CD14-positive monocyte (primary cell): ENCODE data around the gene UBE3D. TPM values are rescaled to one million over a fixed set of nuclear protein-coding genes. Genes with fewer than 3 reads are reported as not detected.

Source experiments
- DNase-seq, 3 donors: peaks; one replicate each; pipeline ENCODE4 v3.0.0-alpha.2; 2011 to 2022
- H2AFZ ChIP-seq: 2 replicates; pipeline ENCODE4 v1.6.0; 2012; ENCODE audit warnings: mild to moderate bottlenecking, low read depth, low read length, inconsistent platforms; ENCODE audit not compliant: insufficient read depth, poor library complexity, severe bottlenecking
- H3K27ac ChIP-seq, 2 donors: 1 replicate in 1 of 2; 2 replicates in 1 of 2; pipeline ENCODE4 v1.5.1; 2012 to 2013; ENCODE audit warnings: low read length in 2 of 2, control low read depth in 1 of 2, inconsistent platforms in 1 of 2, low read depth in 1 of 2, mild to moderate bottlenecking in 1 of 2
- H3K27me3 ChIP-seq, 2 donors: one replicate each; pipeline versions ENCODE4 v1.6.0 to v1.6.1; 2011 to 2013; ENCODE audit warnings: low read length in 2 of 2; ENCODE audit not compliant: control insufficient read depth in 2 of 2, insufficient read depth in 2 of 2
- H3K36me3 ChIP-seq, 2 donors: replicated peaks in 1 of 2; 1 replicate in 1 of 2; 2 replicates in 1 of 2; pipeline versions ENCODE4 v1.5.1 to v1.6.1; 2012 to 2013; ENCODE audit warnings: low read length in 2 of 2, control low read depth in 1 of 2, inconsistent platforms in 1 of 2, mild to moderate bottlenecking in 1 of 2; ENCODE audit not compliant: insufficient read depth in 2 of 2, control insufficient read depth in 1 of 2
- H3K4me1 ChIP-seq, 2 donors: 1 replicate in 1 of 2; 2 replicates in 1 of 2; pipeline versions ENCODE4 v1.5.1 to v1.6.1; 2012 to 2013; ENCODE audit warnings: low read length in 2 of 2, control low read depth in 1 of 2, inconsistent platforms in 1 of 2, mild to moderate bottlenecking in 1 of 2, moderate library complexity in 1 of 2; ENCODE audit not compliant: insufficient read depth in 2 of 2, control insufficient read depth in 1 of 2
- H3K4me2 ChIP-seq: replicated peaks from 2 replicates; pipeline ENCODE3; 2012; ENCODE audit warnings: low read length, moderate library complexity, mild to moderate bottlenecking; ENCODE audit not compliant: poor library complexity, severe bottlenecking; ENCODE audit errors: extremely low read depth
- H3K4me3 ChIP-seq, 3 experiments: fragments of 200-600 bp in 1 of 3; sonication (generic) in 1 of 3; replicated peaks in 1 of 3; 1 replicate in 2 of 3; 2 replicates in 1 of 3; pipeline ENCODE4 v1.5.1; 2011 to 2013; ENCODE audit warnings: low read length in 3 of 3, mild to moderate bottlenecking in 3 of 3, control low read depth in 2 of 3, low read depth in 2 of 3, inconsistent platforms in 1 of 3, moderate library complexity in 1 of 3
- H3K79me2 ChIP-seq: 2 replicates; pipeline ENCODE4 v1.6.0; 2012; ENCODE audit warnings: mild to moderate bottlenecking, control low read depth, inconsistent platforms, low read length, moderate library complexity; ENCODE audit not compliant: insufficient read depth
- H3K9ac ChIP-seq: 2 replicates; pipeline ENCODE4 v1.6.0; 2017; ENCODE audit warnings: low read length, mild to moderate bottlenecking; ENCODE audit not compliant: insufficient read depth, poor library complexity, severe bottlenecking
- H3K9me3 ChIP-seq, 2 donors: replicated peaks in 1 of 2; 1 replicate in 1 of 2; 2 replicates in 1 of 2; pipeline versions ENCODE4 v1.5.1 to v1.6.1; 2012 to 2013; ENCODE audit warnings: low read length in 2 of 2, control low read depth in 1 of 2; ENCODE audit not compliant: control insufficient read depth in 1 of 2, insufficient read depth in 1 of 2
- H4K20me1 ChIP-seq: 2 replicates; pipeline ENCODE4 v1.6.0; 2012; ENCODE audit warnings: mild to moderate bottlenecking, low read length, control low read depth, moderate library complexity; ENCODE audit not compliant: insufficient read depth
- H3K27ac Mint-ChIP-seq, 7 donors: one replicate each; pipeline ENCODE4 v1.8.0; 2020; ENCODE audit warnings: mild to moderate bottlenecking in 7 of 7, mixed read lengths in 7 of 7, moderate library complexity in 6 of 7, inconsistent platforms in 2 of 7
- H3K27me3 Mint-ChIP-seq, 3 donors: one replicate each; pipeline ENCODE4 v1.8.0; 2021 to 2022; ENCODE audit warnings: low read depth in 3 of 3, mild to moderate bottlenecking in 3 of 3, mixed read lengths in 3 of 3, moderate library complexity in 3 of 3, inconsistent platforms in 1 of 3
- H3K36me3 Mint-ChIP-seq, 2 donors: one replicate each; pipeline ENCODE4 v1.8.0; 2020; ENCODE audit warnings: mixed read lengths in 2 of 2, inconsistent platforms in 1 of 2, mild to moderate bottlenecking in 1 of 2
- H3K4me1 Mint-ChIP-seq: one replicate; pipeline ENCODE4 v1.8.0; 2020; ENCODE audit warnings: mild to moderate bottlenecking, mixed read lengths
- H3K4me3 Mint-ChIP-seq, 2 donors: one replicate each; pipeline ENCODE4 v1.8.0; 2020; ENCODE audit warnings: mild to moderate bottlenecking in 2 of 2, mixed read lengths in 2 of 2, moderate library complexity in 1 of 2
- H3K9me3 Mint-ChIP-seq, 7 donors: one replicate each; pipeline ENCODE4 v1.8.0; 2020 to 2022; ENCODE audit warnings: mixed read lengths in 7 of 7, mild to moderate bottlenecking in 6 of 7, moderate library complexity in 6 of 7, inconsistent platforms in 2 of 7
- WGBS: methylation state at CpG from one replicate; pipeline ENCODE4 v1.1.5; 2013; ENCODE audit warnings: missing lambda C conversion rate; ENCODE audit not compliant: insufficient coverage; 5-methylcytosine and 5-hydroxymethylcytosine counted together
- intact Hi-C, 2 donors: fragments of 100-400 bp; cut with micrococcal nuclease; formaldehyde crosslinking; loops; one replicate each; pipeline versions ENCODE4 v1.15.0 to v1.15.1; 2023
- polyA plus RNA-seq, 3 donors: library from polyadenylated mRNA; depleted of rRNA in 1 of 3; unstranded in 2 of 3; stranded (reverse) in 1 of 3; fragments of 300-500 nt in 2 of 3; fragments of >200 nt in 1 of 3; fragmentation: Illumina TruSeq in 2 of 3; gene quantifications; 1 replicate in 2 of 3; 2 replicates in 1 of 3; pipeline ENCODE4 v1.2.3, GENCODE V29; 2012 to 2021
- TF ChIP-seq, protein P1 (sequence below): fragments of 200-600 bp; IDR thresholded peaks from one replicate; pipeline ENCODE4 v1.8.0; 2022; ENCODE audit warnings: antibody characterized with exemption, mild to moderate bottlenecking

The UBE3D gene
- polyA plus RNA-seq, 3 donors, result 0.61 to 1.7 (median 1.1) TPM

DNA sequence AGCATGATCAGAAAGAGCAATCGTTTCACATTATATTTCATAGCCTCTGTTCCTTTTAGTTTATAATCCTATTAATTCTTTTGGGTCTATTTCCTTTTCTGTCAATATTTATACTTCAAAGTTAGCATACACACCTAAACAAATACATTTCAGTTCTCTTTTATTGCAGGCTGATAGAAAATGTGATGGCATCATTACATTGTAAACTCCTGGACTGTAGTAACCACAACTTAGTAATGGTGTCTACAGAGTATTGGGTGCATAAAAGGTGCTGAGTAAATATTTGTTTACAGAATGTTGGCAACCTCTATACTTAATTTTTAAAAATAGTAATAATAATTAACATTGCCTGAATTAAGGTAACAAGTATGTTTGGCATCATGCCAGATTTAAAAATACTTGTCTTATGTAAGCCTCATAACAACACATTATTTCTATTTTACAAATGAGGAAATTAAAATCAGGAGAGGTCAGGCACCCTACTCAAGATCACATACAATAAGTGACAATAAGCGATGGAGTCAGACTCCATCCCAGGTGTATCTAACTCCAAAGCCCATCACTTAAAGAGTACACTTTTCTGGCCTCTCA, 195.0 kb downstream of the UBE3D start:
- peaks cover 2 to 12% (median 5%) of the 10 kb centered on the region in 7 donors for H3K9me3 Mint-ChIP-seq
- no peak for DNase-seq
- Histone ChIP-seq H3K9me3 (peaks cover 0 to 5% of the 10 kb centered on the region in 2 donors), H3K9ac (no peak overlapping the region), H3K4me2 (no peak overlapping the region), H3K27ac (no peak overlapping the region), H3K27me3 (no peaks in the 10 kb centered on the region), H3K36me3 (no peaks in the 10 kb centered on the region), H4K20me1 (no peaks in the 10 kb centered on the region), H3K4me1 (no peaks in the 10 kb centered on the region), H3K79me2 (no peaks in the 10 kb centered on the region), H3K4me3 (no peak overlapping the region), H2AFZ (no peak overlapping the region)
- peaks cover 0 to 3% (median 0%) of the 10 kb centered on the region in 3 donors for H3K27me3 Mint-ChIP-seq
- H3K4me3 Mint-ChIP-seq, result no peak overlapping the region
- WGBS, result 100% methylated on average over 1 of the region's 2 CpGs
- intact Hi-C loops, result no loop called here
- no peaks in the 10 kb centered on the region for H3K36me3 Mint-ChIP-seq
- no peaks in the 10 kb centered on the region for H3K4me1 Mint-ChIP-seq
- TF ChIP-seq, protein P1, sequence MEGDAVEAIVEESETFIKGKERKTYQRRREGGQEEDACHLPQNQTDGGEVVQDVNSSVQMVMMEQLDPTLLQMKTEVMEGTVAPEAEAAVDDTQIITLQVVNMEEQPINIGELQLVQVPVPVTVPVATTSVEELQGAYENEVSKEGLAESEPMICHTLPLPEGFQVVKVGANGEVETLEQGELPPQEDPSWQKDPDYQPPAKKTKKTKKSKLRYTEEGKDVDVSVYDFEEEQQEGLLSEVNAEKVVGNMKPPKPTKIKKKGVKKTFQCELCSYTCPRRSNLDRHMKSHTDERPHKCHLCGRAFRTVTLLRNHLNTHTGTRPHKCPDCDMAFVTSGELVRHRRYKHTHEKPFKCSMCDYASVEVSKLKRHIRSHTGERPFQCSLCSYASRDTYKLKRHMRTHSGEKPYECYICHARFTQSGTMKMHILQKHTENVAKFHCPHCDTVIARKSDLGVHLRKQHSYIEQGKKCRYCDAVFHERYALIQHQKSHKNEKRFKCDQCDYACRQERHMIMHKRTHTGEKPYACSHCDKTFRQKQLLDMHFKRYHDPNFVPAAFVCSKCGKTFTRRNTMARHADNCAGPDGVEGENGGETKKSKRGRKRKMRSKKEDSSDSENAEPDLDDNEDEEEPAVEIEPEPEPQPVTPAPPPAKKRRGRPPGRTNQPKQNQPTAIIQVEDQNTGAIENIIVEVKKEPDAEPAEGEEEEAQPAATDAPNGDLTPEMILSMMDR, result no peak
- H3K27ac Mint-ChIP-seq, result no peak overlapping the region

DNA sequence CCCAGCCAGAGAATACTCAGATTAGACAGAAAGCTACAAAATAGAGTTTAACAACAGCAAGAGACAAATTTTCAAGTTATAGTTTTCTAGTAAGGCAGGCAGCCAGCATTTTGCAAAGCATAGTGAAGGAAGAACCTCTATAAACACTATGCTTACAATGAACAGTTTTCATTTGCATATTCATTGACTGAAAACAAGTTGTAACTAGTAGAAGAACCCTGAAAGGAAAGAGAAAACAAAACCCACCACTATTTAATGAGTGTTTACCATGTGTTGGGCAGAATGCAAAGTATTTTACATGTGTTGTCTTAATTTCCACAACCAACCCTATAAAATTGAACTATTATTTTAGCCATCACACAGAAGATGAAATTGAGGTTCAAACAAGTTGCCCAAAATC, 196.1 kb downstream of the UBE3D start:
- DNase-seq, result no peak
- H2AFZ ChIP-seq, result no peak overlapping the region
- no peak overlapping the region for H3K9ac ChIP-seq
- no peaks in the 10 kb centered on the region for H3K36me3 Mint-ChIP-seq
- no peaks in the 10 kb centered on the region for H3K4me1 Mint-ChIP-seq
- H3K27me3 ChIP-seq, result no peaks in the 10 kb centered on the region
- H3K36me3 ChIP-seq, result no peaks in the 10 kb centered on the region
- no peaks in the 10 kb centered on the region for H3K4me1 ChIP-seq
- peaks cover 0 to 5% of the 10 kb centered on the region in 2 donors for H3K9me3 ChIP-seq
- intact Hi-C loops, result no loop called here
- no peak overlapping the region for H3K27ac ChIP-seq
- H3K4me2 ChIP-seq, result no peak overlapping the region
- TF ChIP-seq, protein P1, result no peak
- H3K4me3 ChIP-seq, result no peak overlapping the region
- H4K20me1 ChIP-seq, result no peaks in the 10 kb centered on the region
- H3K4me3 Mint-ChIP-seq, result no peak overlapping the region
- H3K27me3 Mint-ChIP-seq, result no peaks in the 10 kb centered on the region
- H3K9me3 Mint-ChIP-seq, result peaks cover 0 to 11% (median 5%) of the 10 kb centered on the region in 7 donors
- no peak overlapping the region for H3K27ac Mint-ChIP-seq
- H3K79me2 ChIP-seq, result no peaks in the 10 kb centered on the region
